HG03025 (cell line): ENCODE measurements around the gene DNAJB6.

Experiments used
- ATAC-seq: cut with Tn5 transposase; IDR thresholded peaks from one replicate; pipeline ENCODE4 v1.9.1; 2021; ENCODE audit warnings: mild to moderate bottlenecking, moderate library complexity; ENCODE audit not compliant: unreplicated experiment, low FRiP score

DNAJB6 gene

DNA sequence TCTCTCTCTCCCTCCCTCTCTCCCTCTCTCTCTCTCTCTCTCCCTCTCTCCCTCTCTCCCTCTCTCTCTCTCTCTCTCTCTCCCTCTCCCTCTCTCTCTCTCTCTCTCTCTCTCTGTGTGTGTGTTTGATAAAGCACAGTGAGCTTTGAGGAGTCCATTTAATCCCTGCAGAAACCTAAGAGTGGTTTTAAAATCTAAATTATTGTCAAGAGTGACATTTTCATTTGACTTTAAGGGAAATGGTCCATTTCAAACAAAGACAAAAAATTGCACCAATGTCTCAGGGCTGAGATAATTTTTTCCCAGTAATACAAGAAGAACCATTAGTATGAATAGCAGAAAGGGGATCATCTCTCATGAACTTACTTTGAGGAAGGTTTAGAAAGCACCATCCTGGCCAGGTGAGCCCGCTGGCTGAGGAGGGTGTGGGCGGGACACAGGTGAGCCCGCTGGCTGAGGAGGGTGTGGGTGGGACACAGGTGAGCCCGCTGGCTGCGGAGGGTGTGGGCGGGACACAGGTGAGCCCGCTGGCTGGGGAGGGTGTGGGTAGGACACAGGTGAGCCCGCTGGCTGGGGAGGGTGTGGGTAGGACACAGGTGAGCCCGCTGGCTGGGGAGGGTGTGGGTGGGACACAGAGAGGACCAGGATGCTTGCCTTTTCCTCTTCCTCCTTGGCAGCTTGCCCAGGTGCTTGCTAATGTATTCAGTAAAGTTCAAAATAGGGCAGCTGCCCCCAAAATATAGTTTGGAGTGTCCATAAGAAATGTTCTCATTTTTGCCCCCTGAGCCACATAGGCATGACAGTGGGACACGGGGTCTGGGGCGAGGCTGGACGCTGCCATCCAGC lies 125.0 kb downstream of the DNAJB6 start:
- no peak for ATAC-seq

GRCh38 chr7:157462419-157462771 lies 125.6 kb downstream of the DNAJB6 start:
- no peak for ATAC-seq

DNA sequence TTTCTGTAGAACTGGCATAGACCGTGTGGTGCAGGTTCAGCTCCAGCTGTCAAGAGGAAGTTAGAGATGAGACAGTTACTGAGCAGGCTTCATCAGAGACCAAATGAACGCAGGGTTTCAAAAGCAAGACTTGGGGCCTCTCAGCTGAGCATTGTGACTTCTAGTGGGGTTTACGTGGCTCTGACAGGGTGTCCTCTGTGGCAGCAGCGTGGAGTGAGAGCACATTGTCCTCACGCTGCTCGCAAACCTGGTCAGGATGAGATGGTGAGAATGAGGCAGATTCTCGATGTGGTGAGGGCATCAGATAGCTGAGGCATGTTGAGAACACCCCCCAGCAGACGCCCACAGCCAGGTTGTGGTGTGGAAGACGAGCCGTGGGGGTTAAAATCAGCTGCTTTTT lies 126.0 kb downstream of the DNAJB6 start:
- no peak for ATAC-seq

DNA sequence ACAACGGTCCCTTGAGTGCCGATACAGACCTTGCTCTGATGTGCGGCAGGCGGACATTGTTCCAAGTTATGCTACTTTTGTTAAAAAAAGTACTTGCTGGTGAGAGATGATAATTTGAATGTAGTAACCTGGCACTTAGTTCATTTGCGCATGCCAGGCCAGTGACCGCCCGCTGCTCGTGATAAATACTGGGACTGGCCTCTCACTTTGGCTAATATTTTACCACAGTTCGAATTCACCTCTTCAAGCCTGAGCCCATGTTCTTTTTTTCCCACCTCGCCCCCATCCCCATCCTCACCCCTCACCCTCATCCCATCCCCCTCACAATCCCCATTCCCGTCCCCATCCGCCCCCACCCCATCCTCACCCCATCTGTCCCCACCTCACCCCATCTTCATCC lies 126.4 kb downstream of the DNAJB6 start:
- no peak for ATAC-seq

- ATAC-seq: no peak
Observed at GRCh38 chr7:157464111-157464970, 127.5 kb downstream of the DNAJB6 start.

DNA sequence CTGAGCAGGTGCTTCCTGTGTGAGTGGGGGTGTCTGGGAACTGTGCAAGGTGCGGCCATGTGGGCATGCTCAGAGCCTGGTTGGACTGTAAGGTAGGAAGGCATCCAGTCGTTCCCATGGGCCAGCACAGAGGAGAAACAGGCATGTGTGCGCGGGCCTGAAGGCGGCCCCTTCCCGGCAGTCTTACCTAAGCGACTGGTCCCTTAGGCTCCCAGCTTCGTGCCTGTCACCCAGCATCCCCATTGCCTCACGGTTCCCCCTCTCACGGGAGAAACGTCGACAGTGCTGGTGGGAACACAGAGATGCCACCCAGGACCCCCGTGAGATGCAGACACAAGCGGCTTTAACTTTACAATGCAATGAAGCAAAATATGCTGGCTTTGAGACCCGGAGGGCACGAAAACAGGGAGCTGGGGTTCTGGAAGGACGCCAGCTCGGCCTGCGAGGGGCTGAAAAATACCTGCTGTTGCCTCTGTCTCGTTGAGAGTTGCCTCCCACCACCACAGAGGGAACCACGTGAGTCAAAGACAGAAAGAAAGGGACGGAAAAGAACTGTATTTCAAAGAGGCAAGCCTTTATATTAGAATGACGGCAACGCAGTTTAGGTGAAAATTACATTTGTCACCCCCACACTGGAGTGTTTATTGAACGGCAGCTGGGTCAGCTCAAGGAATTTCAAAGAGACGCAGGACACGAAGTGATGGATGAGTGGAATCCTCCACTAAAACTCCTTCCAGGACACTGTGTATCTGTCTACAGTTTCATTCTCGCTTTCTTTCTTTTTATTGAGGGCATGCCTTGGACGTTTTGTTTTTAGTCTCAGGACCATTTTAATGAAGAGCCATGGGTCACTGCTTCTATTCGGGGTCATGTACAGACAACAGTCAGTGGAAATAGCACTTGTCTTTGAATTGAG lies 128.4 kb downstream of the DNAJB6 start:
- ATAC-seq: no peak

DNA sequence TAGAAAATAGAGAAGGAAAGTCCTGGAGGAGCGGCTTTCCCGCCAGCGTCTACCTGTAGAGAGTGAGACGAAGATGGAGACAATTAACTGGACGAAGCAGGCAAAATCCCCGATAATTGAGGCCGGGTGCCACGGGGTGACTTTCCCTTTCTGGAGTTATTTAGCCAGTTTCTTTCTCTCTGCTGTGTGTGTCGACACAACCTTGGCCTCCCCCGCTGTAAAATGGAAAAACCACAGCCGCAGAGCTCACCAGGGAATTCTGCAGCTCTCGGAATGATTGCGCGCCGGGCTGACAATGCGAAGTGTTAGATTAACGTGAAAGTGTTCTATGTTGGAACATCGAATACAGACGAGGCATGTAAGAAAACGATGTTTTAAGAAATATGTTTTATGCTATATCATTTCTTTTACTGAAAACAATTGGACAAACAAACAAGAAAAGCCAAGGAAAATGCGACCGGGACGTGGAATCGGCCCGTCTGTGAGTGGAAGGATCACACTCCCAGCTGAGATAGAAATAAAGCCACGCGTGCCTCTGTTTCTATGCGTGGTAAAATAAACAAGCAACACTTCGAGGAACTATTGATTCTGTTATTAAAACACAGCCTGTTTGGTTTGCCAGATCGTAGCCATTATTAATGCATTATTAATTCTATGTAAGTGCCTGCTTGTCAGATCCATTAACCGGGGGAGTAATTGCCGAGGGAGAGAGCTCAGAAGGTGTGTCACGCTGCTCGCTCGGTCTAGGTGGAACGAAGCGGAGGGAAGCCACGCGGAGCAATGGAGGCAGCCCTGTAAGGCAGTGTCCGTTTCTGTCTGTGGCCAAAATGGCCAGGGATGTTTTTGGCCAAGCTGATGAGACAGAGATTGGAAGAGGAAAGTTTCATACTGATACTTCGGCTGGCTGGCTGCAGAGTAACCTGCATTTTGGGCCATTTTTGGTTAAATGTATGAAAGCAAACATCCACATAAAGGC lies 129.4 kb downstream of the DNAJB6 start:
- no peak for ATAC-seq

DNA sequence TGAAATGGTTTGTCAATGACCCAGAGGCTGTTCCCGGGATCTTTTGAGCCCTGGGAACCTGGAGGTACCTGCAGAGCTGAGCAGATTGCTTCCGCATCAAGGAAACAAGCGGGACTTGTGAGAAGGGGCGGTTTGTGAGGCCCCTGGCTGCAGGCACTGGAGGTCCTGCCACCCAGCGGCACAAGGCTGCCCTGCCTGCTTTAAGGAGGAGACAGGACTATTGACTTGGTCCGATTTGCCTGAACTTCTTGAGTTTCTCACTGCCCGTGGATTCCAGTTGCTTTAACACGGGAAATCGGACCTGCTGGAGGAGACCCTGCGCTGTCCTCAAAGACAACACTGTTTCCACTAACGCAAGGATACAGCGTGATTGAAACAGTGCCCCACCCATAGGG lies 130.1 kb downstream of the DNAJB6 start:
- no peak for ATAC-seq
